ENCODE measurements around the gene RTL10.

DNA sequence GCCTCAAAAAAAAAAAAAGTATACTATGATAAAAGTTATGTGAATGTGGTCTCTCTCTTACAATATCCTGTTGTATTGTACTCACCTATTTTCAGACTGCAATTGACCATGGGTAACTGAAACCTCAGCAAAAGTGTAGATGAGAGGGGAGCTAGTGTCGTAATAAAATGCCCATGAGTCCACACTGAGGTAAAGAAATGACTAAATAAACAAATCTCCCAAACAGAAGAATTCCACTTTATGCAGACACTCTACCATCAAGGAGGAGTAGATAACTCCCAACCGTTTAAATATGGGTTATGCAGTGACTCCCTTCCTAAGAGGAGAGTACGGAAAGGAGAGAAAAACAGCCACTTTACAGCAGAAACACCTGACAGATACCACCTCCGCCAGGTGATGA, 14.6 kb downstream of the RTL10 start:
- TF ChIP-seq, protein P1, sequence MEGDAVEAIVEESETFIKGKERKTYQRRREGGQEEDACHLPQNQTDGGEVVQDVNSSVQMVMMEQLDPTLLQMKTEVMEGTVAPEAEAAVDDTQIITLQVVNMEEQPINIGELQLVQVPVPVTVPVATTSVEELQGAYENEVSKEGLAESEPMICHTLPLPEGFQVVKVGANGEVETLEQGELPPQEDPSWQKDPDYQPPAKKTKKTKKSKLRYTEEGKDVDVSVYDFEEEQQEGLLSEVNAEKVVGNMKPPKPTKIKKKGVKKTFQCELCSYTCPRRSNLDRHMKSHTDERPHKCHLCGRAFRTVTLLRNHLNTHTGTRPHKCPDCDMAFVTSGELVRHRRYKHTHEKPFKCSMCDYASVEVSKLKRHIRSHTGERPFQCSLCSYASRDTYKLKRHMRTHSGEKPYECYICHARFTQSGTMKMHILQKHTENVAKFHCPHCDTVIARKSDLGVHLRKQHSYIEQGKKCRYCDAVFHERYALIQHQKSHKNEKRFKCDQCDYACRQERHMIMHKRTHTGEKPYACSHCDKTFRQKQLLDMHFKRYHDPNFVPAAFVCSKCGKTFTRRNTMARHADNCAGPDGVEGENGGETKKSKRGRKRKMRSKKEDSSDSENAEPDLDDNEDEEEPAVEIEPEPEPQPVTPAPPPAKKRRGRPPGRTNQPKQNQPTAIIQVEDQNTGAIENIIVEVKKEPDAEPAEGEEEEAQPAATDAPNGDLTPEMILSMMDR (IDR thresholded peaks at IDR 0.05 in 4 of 5, conservative IDR thresholded peaks at IDR 0.05 in 1 of 5), result no peak
- TF ChIP-seq POLR2A (IDR thresholded peaks at IDR 0.05), result no peak

All from gastrocnemius medialis (tissue), 4 donors.